SK-N-SH (cell line): ENCODE results near the gene QRICH2. TPM values are rescaled to one million over a fixed set of nuclear protein-coding genes. Genes with fewer than 3 reads are reported as not detected.

Experiments
- CTCF ChIA-PET: fragments of 300-600, 350-600 bp; formaldehyde crosslinking; extraction: SDS; loops from one replicate; lab custom pipeline; 2021; lab: Yijun Ruan, JAX
- POLR2A ChIA-PET: fragments of 350-600 bp; sonication (Branson Sonifier 250); formaldehyde crosslinking; extraction: SDS; loops from one replicate; lab custom pipeline; 2020; ENCODE audit warnings: antibody characterized with exemption, inconsistent platforms; lab: Yijun Ruan, JAX
- DNase-seq: peaks from one replicate; pipeline ENCODE4 v3.0.0; 2012
- H2AFZ ChIP-seq: fragments of 200-600 bp; sonication (generic); 2 replicates; pipeline ENCODE4 v1.8.1; 2016; ENCODE audit warnings: antibody characterized with exemption, mild to moderate bottlenecking, low read depth
- H3F3A ChIP-seq: fragments of 200-600 bp; sonication (generic); replicated peaks from 2 replicates; pipeline ENCODE3; 2016; ENCODE audit warnings: antibody characterized with exemption, mild to moderate bottlenecking; ENCODE audit not compliant: insufficient read depth
- H3K27ac ChIP-seq, 2 experiments: fragments of 200-500 bp in 1 of 2; fragments of 200-600 bp in 1 of 2; sonication (Bioruptor generic) in 1 of 2; sonication (generic), shearing (Covaris generic) in 1 of 2; 2 replicates each; pipeline versions ENCODE4 v1.5.1 to v1.6.1; 2014 to 2016; ENCODE audit warnings: low read depth in 2 of 2, inconsistent platforms in 1 of 2, low read length in 1 of 2, mild to moderate bottlenecking in 1 of 2, mixed read lengths in 1 of 2
- H3K27me3 ChIP-seq: fragments of 200-600 bp; sonication (generic), shearing (Covaris generic); 2 replicates; pipeline ENCODE4 v1.6.1; 2016; ENCODE audit warnings: mixed run types; ENCODE audit not compliant: insufficient read depth
- H3K36me3 ChIP-seq, 2 experiments: fragments of 200-500 bp in 1 of 2; fragments of 200-600 bp in 1 of 2; sonication (Bioruptor generic) in 1 of 2; sonication (generic) in 1 of 2; replicated peaks in 1 of 2; 2 replicates each; pipeline versions ENCODE3 to v1.5.1; 2014 to 2016; ENCODE audit warnings: low read length in 1 of 2, mild to moderate bottlenecking in 1 of 2; ENCODE audit not compliant: insufficient read depth in 2 of 2, control insufficient read depth in 1 of 2
- H3K4me1 ChIP-seq, 2 experiments: fragments of 200-500 bp in 1 of 2; fragments of 200-600 bp in 1 of 2; sonication (Bioruptor generic) in 1 of 2; sonication (generic), shearing (Covaris generic) in 1 of 2; 2 replicates each; pipeline versions ENCODE4 v1.5.1 to v1.6.1; 2014 to 2016; ENCODE audit warnings: low read depth in 1 of 2, low read length in 1 of 2, mixed run types in 1 of 2; ENCODE audit not compliant: insufficient read depth in 2 of 2, control insufficient read depth in 1 of 2
- H3K4me2 ChIP-seq: fragments of 200-600 bp; sonication (generic), shearing (Covaris generic); 2 replicates; pipeline ENCODE4 v1.6.1; 2017; ENCODE audit warnings: mixed run types
- H3K4me3 ChIP-seq, 2 experiments: fragments of 200-500 bp in 1 of 2; fragments of 200-600 bp in 1 of 2; sonication (Bioruptor generic) in 1 of 2; sonication (generic), shearing (Covaris generic) in 1 of 2; 2 replicates each; pipeline versions ENCODE4 v1.5.1 to v1.8.1; 2014 to 2016; ENCODE audit warnings: low read depth in 2 of 2, inconsistent platforms in 1 of 2, low read length in 1 of 2, mild to moderate bottlenecking in 1 of 2, mixed read lengths in 1 of 2, moderate library complexity in 1 of 2
- H3K79me2 ChIP-seq: fragments of 200-600 bp; sonication (generic); 2 replicates; pipeline ENCODE4 v1.8.1; 2017; ENCODE audit warnings: mild to moderate bottlenecking; ENCODE audit not compliant: insufficient read depth
- H3K9ac ChIP-seq: fragments of 200-600 bp; sonication (generic); 2 replicates; pipeline ENCODE4 v1.6.1; 2017; ENCODE audit warnings: mixed run types
- H3K9me2 ChIP-seq: fragments of 200-600 bp; sonication (generic); 2 replicates; pipeline ENCODE4 v1.6.1; 2017; ENCODE audit warnings: mixed run types
- H3K9me3 ChIP-seq: fragments of 200-600 bp; sonication (generic); 2 replicates; pipeline ENCODE4 v1.6.1; 2017; ENCODE audit warnings: mixed run types, mild to moderate bottlenecking, moderate library complexity
- H4K20me1 ChIP-seq: fragments of 200-600 bp; sonication (generic); 2 replicates; pipeline ENCODE4 v1.6.1; 2017; ENCODE audit warnings: mild to moderate bottlenecking, mixed run types; ENCODE audit not compliant: insufficient read depth
- EZH2phosphoT487 ChIP-seq: fragments of 200-600 bp; sonication (generic); IDR thresholded peaks from 2 replicates; pipeline ENCODE4 v1.6.1; 2017; ENCODE audit warnings: low read depth, mixed run types, mild to moderate bottlenecking, antibody characterized with exemption, moderate library complexity, borderline replicate concordance
- FOXJ3 ChIP-seq: sonication (generic); formaldehyde crosslinking; IDR thresholded peaks from 2 replicates; pipeline ENCODE4 v1.5.1; 2020; ENCODE audit warnings: mild to moderate bottlenecking, missing genetic modification reagents
- FOXM1 ChIP-seq: IDR thresholded peaks from 2 replicates; pipeline ENCODE4 v1.4.0; 2012; ENCODE audit warnings: low read depth, mild to moderate bottlenecking
- GABPA ChIP-seq: IDR thresholded peaks from 2 replicates; pipeline ENCODE4 v1.4.0; 2012; ENCODE audit warnings: low read depth, mild to moderate bottlenecking
- NFIC ChIP-seq: IDR thresholded peaks from 2 replicates; pipeline ENCODE4 v1.4.0; 2012; ENCODE audit warnings: borderline replicate concordance
- RCOR1 ChIP-seq: fragments of 150-350 bp; IDR thresholded peaks from 2 replicates; pipeline ENCODE4 v1.6.1; 2017; ENCODE audit warnings: antibody characterized with exemption, low read length
- RFX5 ChIP-seq: IDR thresholded peaks from 2 replicates; pipeline ENCODE4 v1.6.1; 2012; ENCODE audit warnings: mild to moderate bottlenecking, improper control_type of control experiment, low read length
- SIN3A ChIP-seq: IDR thresholded peaks from 2 replicates; pipeline ENCODE4 v1.6.1; 2012; ENCODE audit warnings: low read depth, mild to moderate bottlenecking, low read length, moderate library complexity, borderline replicate concordance
- SMC3 ChIP-seq: IDR thresholded peaks from 2 replicates; pipeline ENCODE4 v1.6.1; 2012; ENCODE audit warnings: low read depth, low read length, improper control_type of control experiment
- TAF1 ChIP-seq: IDR thresholded peaks from 2 replicates; pipeline ENCODE4 v1.6.1; 2012; ENCODE audit warnings: low read depth, mild to moderate bottlenecking, low read length, moderate library complexity, borderline replicate concordance
- TCF12 ChIP-seq: IDR thresholded peaks from 2 replicates; pipeline ENCODE4 v1.4.0; 2012
- YY1 ChIP-seq: IDR thresholded peaks from 2 replicates; pipeline ENCODE4 v1.4.0; 2012; ENCODE audit warnings: low read depth, mild to moderate bottlenecking
- WGBS: methylation state at CpG from one replicate; pipeline ENCODE4 v1.1.6; 2017; ENCODE audit warnings: low lambda C conversion rate; 5-methylcytosine and 5-hydroxymethylcytosine counted together
- polyA plus RNA-seq, 3 experiments: library from polyadenylated mRNA; depleted of rRNA; stranded (reverse); fragments of >200 nt; gene quantifications; 2 replicates each; pipeline ENCODE4 v1.2.3, GENCODE V29; 2012
- TF ChIP-seq, protein P1 (sequence below): IDR thresholded peaks from 2 replicates; pipeline ENCODE4; 2012
- TF ChIP-seq, protein P2 (sequence below): fragments of 200-600 bp; sonication (generic); IDR thresholded peaks from 2 replicates; pipeline ENCODE4 v1.6.1; 2017; ENCODE audit warnings: antibody characterized with exemption, mild to moderate bottlenecking, moderate library complexity
- TF ChIP-seq, protein P3 (sequence below): fragments of 150-350 bp; IDR thresholded peaks from 2 replicates; pipeline ENCODE4 v1.6.1; 2016; ENCODE audit warnings: mild to moderate bottlenecking, low read depth, low read length
- TF ChIP-seq, protein P4 (sequence below): fragments of 150-350 bp; IDR thresholded peaks from 2 replicates; pipeline ENCODE4 v1.6.1; 2017; ENCODE audit warnings: antibody characterized with exemption, low read length, low read depth, borderline replicate concordance
- TF ChIP-seq, protein P5 (sequence below): IDR thresholded peaks from 2 replicates; pipeline ENCODE4 v1.6.1; 2012; ENCODE audit warnings: mild to moderate bottlenecking, low read depth, low read length, moderate library complexity
- TF ChIP-seq, protein P6 (sequence below): IDR thresholded peaks from 2 replicates; pipeline ENCODE4 v1.4.0; 2012; ENCODE audit warnings: low read depth

QRICH2 gene
- polyA plus RNA-seq, 1 of the 3 experiments (the other 2 are of a cell fraction): 6.2 TPM

DNA sequence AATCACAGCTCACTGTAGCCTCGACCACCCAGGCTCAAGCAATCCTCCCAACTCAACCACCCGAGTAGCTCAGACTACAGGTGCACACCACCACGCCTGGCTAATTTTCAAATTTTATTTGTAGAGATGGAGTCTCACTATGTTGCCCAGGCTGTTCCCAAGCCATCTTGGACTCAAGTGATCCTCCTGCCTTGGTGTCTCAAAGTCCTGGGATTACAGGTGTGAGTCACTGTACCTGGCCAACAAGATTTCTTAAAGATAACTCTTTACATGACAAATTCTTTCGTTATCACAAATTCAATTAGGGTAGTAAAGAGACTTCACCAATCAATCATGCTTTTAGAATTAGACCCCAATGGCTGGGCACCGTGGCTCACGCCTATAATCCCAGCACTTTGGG lies 33.2 kb upstream of the QRICH2 start:
- H3K9me2 ChIP-seq: no peaks in the 10 kb centered on the region
- H3K4me2 ChIP-seq: no peak overlapping the region
- POLR2A ChIA-PET: interaction anchor here (0.7 to 0.8 kb wide), 2 partner anchors 12 to 169 kb away, joined by 3 read pairs; partner anchors contain the start of gene PRPSAP1
- H3K79me2 ChIP-seq: peaks cover 58% of the 10 kb centered on the region
- no peaks in the 10 kb centered on the region for H3K9me3 ChIP-seq
- no peak for DNase-seq
- over 99% methylated on average over 6 of the region's 6 CpGs for whole genome bisulfite sequencing
- H2AFZ ChIP-seq: no peak overlapping the region
- no peak overlapping the region for H3K4me3 ChIP-seq
- no peaks in the 10 kb centered on the region for H3K27me3 ChIP-seq
- no peak overlapping the region for H3K27ac ChIP-seq
- H3K9ac ChIP-seq: no peak overlapping the region
- H3F3A ChIP-seq: no peaks in the 10 kb centered on the region
- no peaks in the 10 kb centered on the region for H3K4me1 ChIP-seq
- H3K36me3 ChIP-seq: peaks cover 11 to 45% of the 10 kb centered on the region in 2 experiments
- CTCF ChIA-PET: interaction anchor here (1.1 to 3.4 kb wide), 3 partner anchors 39 to 108 kb away, joined by 3 to 20 read pairs (median 3); partner anchors contain the start of gene SPHK1
- TF ChIP-seq, protein P1, sequence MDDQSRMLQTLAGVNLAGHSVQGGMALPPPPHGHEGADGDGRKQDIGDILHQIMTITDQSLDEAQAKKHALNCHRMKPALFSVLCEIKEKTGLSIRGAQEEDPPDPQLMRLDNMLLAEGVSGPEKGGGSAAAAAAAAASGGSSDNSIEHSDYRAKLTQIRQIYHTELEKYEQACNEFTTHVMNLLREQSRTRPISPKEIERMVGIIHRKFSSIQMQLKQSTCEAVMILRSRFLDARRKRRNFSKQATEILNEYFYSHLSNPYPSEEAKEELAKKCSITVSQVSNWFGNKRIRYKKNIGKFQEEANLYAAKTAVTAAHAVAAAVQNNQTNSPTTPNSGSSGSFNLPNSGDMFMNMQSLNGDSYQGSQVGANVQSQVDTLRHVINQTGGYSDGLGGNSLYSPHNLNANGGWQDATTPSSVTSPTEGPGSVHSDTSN: no peak
- TF ChIP-seq SIN3A (no peak), NFIC (no peak), FOXJ3 (CRISPR knock-in tag) (no peak), SMC3 (no peak), TCF12 (no peak), TAF1 (no peak), EZH2phosphoT487 (no peak), FOXM1 (no peak), YY1 (no peak), RCOR1 (no peak), GABPA (no peak), RFX5 (no peak)
- TF ChIP-seq, protein P2, sequence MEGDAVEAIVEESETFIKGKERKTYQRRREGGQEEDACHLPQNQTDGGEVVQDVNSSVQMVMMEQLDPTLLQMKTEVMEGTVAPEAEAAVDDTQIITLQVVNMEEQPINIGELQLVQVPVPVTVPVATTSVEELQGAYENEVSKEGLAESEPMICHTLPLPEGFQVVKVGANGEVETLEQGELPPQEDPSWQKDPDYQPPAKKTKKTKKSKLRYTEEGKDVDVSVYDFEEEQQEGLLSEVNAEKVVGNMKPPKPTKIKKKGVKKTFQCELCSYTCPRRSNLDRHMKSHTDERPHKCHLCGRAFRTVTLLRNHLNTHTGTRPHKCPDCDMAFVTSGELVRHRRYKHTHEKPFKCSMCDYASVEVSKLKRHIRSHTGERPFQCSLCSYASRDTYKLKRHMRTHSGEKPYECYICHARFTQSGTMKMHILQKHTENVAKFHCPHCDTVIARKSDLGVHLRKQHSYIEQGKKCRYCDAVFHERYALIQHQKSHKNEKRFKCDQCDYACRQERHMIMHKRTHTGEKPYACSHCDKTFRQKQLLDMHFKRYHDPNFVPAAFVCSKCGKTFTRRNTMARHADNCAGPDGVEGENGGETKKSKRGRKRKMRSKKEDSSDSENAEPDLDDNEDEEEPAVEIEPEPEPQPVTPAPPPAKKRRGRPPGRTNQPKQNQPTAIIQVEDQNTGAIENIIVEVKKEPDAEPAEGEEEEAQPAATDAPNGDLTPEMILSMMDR: no peak
- TF ChIP-seq, protein P3, sequence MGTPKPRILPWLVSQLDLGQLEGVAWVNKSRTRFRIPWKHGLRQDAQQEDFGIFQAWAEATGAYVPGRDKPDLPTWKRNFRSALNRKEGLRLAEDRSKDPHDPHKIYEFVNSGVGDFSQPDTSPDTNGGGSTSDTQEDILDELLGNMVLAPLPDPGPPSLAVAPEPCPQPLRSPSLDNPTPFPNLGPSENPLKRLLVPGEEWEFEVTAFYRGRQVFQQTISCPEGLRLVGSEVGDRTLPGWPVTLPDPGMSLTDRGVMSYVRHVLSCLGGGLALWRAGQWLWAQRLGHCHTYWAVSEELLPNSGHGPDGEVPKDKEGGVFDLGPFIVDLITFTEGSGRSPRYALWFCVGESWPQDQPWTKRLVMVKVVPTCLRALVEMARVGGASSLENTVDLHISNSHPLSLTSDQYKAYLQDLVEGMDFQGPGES: no peak
- TF ChIP-seq, protein P4, sequence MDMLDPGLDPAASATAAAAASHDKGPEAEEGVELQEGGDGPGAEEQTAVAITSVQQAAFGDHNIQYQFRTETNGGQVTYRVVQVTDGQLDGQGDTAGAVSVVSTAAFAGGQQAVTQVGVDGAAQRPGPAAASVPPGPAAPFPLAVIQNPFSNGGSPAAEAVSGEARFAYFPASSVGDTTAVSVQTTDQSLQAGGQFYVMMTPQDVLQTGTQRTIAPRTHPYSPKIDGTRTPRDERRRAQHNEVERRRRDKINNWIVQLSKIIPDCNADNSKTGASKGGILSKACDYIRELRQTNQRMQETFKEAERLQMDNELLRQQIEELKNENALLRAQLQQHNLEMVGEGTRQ: no peak
- TF ChIP-seq, protein P5, sequence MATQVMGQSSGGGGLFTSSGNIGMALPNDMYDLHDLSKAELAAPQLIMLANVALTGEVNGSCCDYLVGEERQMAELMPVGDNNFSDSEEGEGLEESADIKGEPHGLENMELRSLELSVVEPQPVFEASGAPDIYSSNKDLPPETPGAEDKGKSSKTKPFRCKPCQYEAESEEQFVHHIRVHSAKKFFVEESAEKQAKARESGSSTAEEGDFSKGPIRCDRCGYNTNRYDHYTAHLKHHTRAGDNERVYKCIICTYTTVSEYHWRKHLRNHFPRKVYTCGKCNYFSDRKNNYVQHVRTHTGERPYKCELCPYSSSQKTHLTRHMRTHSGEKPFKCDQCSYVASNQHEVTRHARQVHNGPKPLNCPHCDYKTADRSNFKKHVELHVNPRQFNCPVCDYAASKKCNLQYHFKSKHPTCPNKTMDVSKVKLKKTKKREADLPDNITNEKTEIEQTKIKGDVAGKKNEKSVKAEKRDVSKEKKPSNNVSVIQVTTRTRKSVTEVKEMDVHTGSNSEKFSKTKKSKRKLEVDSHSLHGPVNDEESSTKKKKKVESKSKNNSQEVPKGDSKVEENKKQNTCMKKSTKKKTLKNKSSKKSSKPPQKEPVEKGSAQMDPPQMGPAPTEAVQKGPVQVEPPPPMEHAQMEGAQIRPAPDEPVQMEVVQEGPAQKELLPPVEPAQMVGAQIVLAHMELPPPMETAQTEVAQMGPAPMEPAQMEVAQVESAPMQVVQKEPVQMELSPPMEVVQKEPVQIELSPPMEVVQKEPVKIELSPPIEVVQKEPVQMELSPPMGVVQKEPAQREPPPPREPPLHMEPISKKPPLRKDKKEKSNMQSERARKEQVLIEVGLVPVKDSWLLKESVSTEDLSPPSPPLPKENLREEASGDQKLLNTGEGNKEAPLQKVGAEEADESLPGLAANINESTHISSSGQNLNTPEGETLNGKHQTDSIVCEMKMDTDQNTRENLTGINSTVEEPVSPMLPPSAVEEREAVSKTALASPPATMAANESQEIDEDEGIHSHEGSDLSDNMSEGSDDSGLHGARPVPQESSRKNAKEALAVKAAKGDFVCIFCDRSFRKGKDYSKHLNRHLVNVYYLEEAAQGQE: no peak
- TF ChIP-seq, protein P6, sequence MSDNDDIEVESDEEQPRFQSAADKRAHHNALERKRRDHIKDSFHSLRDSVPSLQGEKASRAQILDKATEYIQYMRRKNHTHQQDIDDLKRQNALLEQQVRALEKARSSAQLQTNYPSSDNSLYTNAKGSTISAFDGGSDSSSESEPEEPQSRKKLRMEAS: no peak
- H4K20me1 ChIP-seq: peaks cover 12% of the 10 kb centered on the region; the same call in 1 of the 2 replicates
